ENCODE results near the gene ZBTB21. TPM values are rescaled to one million over a fixed set of nuclear protein-coding genes. Genes with fewer than 3 reads are reported as not detected.

Gene ZBTB21
- total and polyA plus RNA-seq, 9 of the 15 experiments (the other 6 are each of a cell fraction or from before 2014, with no cell fraction given) = 2.2 to 15.2 (median 8.7) TPM

DNA sequence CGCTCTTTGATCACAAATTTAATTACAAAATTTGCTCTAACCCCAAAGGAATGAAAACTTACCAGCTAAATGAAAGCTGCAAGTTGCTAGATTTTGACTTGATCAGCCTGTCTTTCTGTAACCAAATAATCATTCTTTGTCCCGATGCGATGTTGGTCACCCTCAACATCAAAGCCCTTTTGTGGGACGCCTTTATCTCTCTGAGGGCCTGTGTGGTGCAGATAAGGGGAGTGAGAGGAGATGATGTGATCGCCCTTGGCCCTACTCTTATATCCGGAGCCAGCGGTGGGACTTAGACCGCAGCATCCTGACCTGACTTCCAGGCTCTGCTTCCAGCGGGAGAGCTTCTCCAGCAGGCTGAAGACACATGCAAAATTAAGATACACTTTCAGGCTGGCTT is 41.6 kb upstream of the ZBTB21 start (continued):
- TF ChIP-seq, protein P1, sequence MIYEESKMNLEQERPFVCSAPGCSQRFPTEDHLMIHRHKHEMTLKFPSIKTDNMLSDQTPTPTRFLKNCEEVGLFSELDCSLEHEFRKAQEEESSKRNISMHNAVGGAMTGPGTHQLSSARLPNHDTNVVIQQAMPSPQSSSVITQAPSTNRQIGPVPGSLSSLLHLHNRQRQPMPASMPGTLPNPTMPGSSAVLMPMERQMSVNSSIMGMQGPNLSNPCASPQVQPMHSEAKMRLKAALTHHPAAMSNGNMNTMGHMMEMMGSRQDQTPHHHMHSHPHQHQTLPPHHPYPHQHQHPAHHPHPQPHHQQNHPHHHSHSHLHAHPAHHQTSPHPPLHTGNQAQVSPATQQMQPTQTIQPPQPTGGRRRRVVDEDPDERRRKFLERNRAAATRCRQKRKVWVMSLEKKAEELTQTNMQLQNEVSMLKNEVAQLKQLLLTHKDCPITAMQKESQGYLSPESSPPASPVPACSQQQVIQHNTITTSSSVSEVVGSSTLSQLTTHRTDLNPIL (CRISPR knock-in tag; IDR thresholded peaks at IDR 0.05) = no peak
- TF ChIP-seq CBX5 (IDR thresholded peaks at IDR 0.05; ENCODE audit: borderline replicate concordance, low read depth) = no peak
- TF ChIP-seq ZNF282 (CRISPR knock-in tag; IDR thresholded peaks at IDR 0.05) = no peak
- no peak for TF ChIP-seq HDAC3 (IDR thresholded peaks at IDR 0.05; ENCODE audit: borderline replicate concordance, partially characterized antibody)
- TF ChIP-seq SAFB (IDR thresholded peaks at IDR 0.05; ENCODE audit: borderline replicate concordance, low read depth, low read length) = no peak
- TF ChIP-seq, protein P2, sequence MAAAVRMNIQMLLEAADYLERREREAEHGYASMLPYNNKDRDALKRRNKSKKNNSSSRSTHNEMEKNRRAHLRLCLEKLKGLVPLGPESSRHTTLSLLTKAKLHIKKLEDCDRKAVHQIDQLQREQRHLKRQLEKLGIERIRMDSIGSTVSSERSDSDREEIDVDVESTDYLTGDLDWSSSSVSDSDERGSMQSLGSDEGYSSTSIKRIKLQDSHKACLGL (CRISPR knock-in tag; IDR thresholded peaks at IDR 0.05; ENCODE audit: borderline replicate concordance, poor library complexity, severe bottlenecking) = no peak
- no peak for TF ChIP-seq ZC3H4 (CRISPR knock-in tag; IDR thresholded peaks at IDR 0.05; ENCODE audit: borderline replicate concordance)
- no peak for TF ChIP-seq GTF2F1 (IDR thresholded peaks at IDR 0.05; ENCODE audit: low read depth, low read length)
- no peak for TF ChIP-seq ZNF124 (CRISPR knock-in tag; IDR thresholded peaks at IDR 0.05)
- TF ChIP-seq SNIP1 (IDR thresholded peaks at IDR 0.05; ENCODE audit: low read depth) = no peak
- TF ChIP-seq ZNF584 (CRISPR knock-in tag; IDR thresholded peaks at IDR 0.05; ENCODE audit: low read depth) = no peak; the same call in 1 of the 2 replicates
- TF ChIP-seq GATA2 (CRISPR knock-in tag; IDR thresholded peaks at IDR 0.05) = peak; percentile 75
- TF ChIP-seq, protein P3, sequence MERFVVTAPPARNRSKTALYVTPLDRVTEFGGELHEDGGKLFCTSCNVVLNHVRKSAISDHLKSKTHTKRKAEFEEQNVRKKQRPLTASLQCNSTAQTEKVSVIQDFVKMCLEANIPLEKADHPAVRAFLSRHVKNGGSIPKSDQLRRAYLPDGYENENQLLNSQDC (CRISPR knock-in tag; IDR thresholded peaks at IDR 0.05) = no peak
- no peak for TF ChIP-seq LARP7 (IDR thresholded peaks at IDR 0.05)
- TF ChIP-seq ZNF24 (IDR thresholded peaks at IDR 0.05) = no peak
- TF ChIP-seq YY1 (IDR thresholded peaks at IDR 0.05; ENCODE audit: borderline replicate concordance in 1 of 3, control insufficient read depth in 1 of 3, extremely low read depth in 1 of 3, insufficient read depth in 3 of 3, insufficient read length in 1 of 3, insufficient replicate concordance in 2 of 3, low read depth in 1 of 3, low read length in 2 of 3) = no peak
- no peak for TF ChIP-seq DIDO1 (tag; IDR thresholded peaks at IDR 0.05; ENCODE audit: low read depth)
- no peak for TF ChIP-seq GTF2E2 (tag; IDR thresholded peaks at IDR 0.05)
- no peak for TF ChIP-seq CHCHD3 (CRISPR knock-in tag; IDR thresholded peaks at IDR 0.05)
- TF ChIP-seq, protein P4, sequence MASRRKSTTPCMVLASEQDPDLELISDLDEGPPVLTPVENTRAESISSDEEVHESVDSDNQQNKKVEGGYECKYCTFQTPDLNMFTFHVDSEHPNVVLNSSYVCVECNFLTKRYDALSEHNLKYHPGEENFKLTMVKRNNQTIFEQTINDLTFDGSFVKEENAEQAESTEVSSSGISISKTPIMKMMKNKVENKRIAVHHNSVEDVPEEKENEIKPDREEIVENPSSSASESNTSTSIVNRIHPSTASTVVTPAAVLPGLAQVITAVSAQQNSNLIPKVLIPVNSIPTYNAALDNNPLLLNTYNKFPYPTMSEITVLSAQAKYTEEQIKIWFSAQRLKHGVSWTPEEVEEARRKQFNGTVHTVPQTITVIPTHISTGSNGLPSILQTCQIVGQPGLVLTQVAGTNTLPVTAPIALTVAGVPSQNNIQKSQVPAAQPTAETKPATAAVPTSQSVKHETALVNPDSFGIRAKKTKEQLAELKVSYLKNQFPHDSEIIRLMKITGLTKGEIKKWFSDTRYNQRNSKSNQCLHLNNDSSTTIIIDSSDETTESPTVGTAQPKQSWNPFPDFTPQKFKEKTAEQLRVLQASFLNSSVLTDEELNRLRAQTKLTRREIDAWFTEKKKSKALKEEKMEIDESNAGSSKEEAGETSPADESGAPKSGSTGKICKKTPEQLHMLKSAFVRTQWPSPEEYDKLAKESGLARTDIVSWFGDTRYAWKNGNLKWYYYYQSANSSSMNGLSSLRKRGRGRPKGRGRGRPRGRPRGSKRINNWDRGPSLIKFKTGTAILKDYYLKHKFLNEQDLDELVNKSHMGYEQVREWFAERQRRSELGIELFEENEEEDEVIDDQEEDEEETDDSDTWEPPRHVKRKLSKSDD (conservative IDR thresholded peaks at IDR 0.05; ENCODE audit: low read length) = no peak
- TF ChIP-seq ZBED1 (IDR thresholded peaks at IDR 0.05) = no peak
- TF ChIP-seq BMI1 (IDR thresholded peaks at IDR 0.05; ENCODE audit: low read length) = no peak
- TF ChIP-seq ZBTB1 (CRISPR knock-in tag; IDR thresholded peaks at IDR 0.05; ENCODE audit: borderline replicate concordance, low read depth) = no peak
- TF ChIP-seq SIN3A (IDR thresholded peaks at IDR 0.05; ENCODE audit: borderline replicate concordance in 2 of 2, control insufficient read depth in 1 of 2, low read depth in 2 of 2, low read length in 2 of 2) = no peak
- no peak for TF ChIP-seq EP400 (IDR thresholded peaks at IDR 0.05)

Data from K562 (cell line).